Spleen (tissue), 7 donors: Measurements from ENCODE around the gene PALLD.

Experiments used
- POLR2A ChIP-seq, 3 donors: fragments of 450-650 bp; IDR thresholded peaks; one replicate each; pipeline ENCODE4 v1.5.1; 2017; ENCODE audit warnings: antibody characterized with exemption in 3 of 3, mild to moderate bottlenecking in 1 of 3
- TF ChIP-seq, protein P1 (sequence below), 11 experiments: fragments of 200-600 bp in 7 of 11; fragments of 450-650 bp in 4 of 11; sonication (generic) in 4 of 11; IDR thresholded peaks in 8 of 11; conservative IDR thresholded peaks in 3 of 11; 1 replicate in 7 of 11; 2 replicates in 4 of 11; pipeline versions ENCODE4 v1.4.0 to v1.8.0; 2016 to 2021; ENCODE audit warnings: antibody characterized with exemption in 11 of 11, inconsistent platforms in 4 of 11, mild to moderate bottlenecking in 1 of 11
- donor health status: DM: no; HTN: no; CAD: no; lungs with moderate emphysema.
- donor health status: DM: no; HTN: no; CAD: no.
- donor health status: DM: no; HTN: no; CAD: no.

DNA sequence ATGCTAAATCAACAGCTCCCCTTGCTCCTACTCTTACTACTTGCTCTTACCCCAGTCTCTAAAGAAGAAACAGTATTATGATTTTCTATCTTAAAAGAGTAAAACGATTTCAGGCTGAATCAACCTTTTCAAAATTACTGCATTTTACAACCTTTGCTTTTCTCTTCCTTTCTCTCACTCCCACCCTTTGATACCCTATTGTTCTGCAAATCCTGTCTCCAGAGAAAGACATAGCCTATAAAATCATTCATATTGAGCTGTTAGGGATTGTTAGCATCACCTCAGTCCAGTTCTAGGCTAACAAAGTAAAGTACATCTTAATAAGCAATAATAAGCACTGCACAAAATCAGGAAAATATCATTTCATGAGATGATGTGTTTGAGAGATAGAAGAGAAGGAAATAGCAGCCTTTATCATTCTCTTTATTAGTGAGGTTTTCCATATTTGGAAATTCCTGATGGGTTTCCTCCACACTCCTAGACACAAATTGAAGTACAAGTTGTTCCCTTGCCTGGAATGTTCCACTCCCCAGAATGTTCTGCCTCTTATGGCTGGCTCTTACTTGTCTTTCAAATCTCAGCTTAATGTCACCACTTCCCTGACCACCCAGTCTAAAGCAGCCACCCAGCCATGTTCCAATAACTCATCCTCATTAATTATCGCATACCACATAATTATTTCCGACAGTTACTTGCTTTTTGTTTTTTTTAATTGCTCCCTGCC is 219.7 kb downstream of the PALLD start:
- TF ChIP-seq, protein P1, sequence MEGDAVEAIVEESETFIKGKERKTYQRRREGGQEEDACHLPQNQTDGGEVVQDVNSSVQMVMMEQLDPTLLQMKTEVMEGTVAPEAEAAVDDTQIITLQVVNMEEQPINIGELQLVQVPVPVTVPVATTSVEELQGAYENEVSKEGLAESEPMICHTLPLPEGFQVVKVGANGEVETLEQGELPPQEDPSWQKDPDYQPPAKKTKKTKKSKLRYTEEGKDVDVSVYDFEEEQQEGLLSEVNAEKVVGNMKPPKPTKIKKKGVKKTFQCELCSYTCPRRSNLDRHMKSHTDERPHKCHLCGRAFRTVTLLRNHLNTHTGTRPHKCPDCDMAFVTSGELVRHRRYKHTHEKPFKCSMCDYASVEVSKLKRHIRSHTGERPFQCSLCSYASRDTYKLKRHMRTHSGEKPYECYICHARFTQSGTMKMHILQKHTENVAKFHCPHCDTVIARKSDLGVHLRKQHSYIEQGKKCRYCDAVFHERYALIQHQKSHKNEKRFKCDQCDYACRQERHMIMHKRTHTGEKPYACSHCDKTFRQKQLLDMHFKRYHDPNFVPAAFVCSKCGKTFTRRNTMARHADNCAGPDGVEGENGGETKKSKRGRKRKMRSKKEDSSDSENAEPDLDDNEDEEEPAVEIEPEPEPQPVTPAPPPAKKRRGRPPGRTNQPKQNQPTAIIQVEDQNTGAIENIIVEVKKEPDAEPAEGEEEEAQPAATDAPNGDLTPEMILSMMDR (IDR thresholded peaks at IDR 0.05 in 8 of 11, conservative IDR thresholded peaks at IDR 0.05 in 3 of 11) = no peak
- no peak for TF ChIP-seq POLR2A (IDR thresholded peaks at IDR 0.05)
